ENCODE measurements around the gene TMPRSS11B.
"Not testable (repeated sequence)": the region's sequence is repeated elsewhere in the genome, so short reads cannot be mapped to it uniquely, and the experiment has no call there.

Gene TMPRSS11B

GRCh38 chr4:68218044-68218443, 27.4 kb downstream of the TMPRSS11B start:
- DNase-seq (ENCODE audit: low read depth in 2 of 2), result no peak

GRCh38 chr4:68216501-68216900, 29.0 kb downstream of the TMPRSS11B start:
- no peak for DNase-seq (ENCODE audit: low read depth in 2 of 2)

GRCh38 chr4:68209003-68209402, 36.5 kb downstream of the TMPRSS11B start:
- DNase-seq (ENCODE audit: low read depth in 2 of 2), result no peak

- DNase-seq (ENCODE audit: low read depth in 2 of 2), result not testable (repeated sequence)
Observed at GRCh38 chr4:68194305-68194704, 51.2 kb downstream of the TMPRSS11B start.

GRCh38 chr4:68193194-68193593, 52.3 kb downstream of the TMPRSS11B start:
- DNase-seq (ENCODE audit: low read depth in 2 of 2), result no peak

GRCh38 chr4:68187145-68187544, 58.3 kb downstream of the TMPRSS11B start:
- no peak for DNase-seq (ENCODE audit: low read depth in 2 of 2)

GRCh38 chr4:68184923-68185322, 60.6 kb downstream of the TMPRSS11B start:
- no peak for DNase-seq (ENCODE audit: low read depth in 2 of 2)

- no peak for DNase-seq (ENCODE audit: low read depth in 2 of 2)
Observed at GRCh38 chr4:68183417-68183816, 62.1 kb downstream of the TMPRSS11B start.

GRCh38 chr4:68182382-68182820, 63.1 kb downstream of the TMPRSS11B start:
- DNase-seq (ENCODE audit: low read depth in 2 of 2), result no peak

GRCh38 chr4:68180849-68181526, 64.5 kb downstream of the TMPRSS11B start:
- DNase-seq (ENCODE audit: low read depth in 2 of 2), result no peak

GRCh38 chr4:68176904-68177303, 68.6 kb downstream of the TMPRSS11B start:
- DNase-seq (ENCODE audit: low read depth in 2 of 2), result no peak

Data from stimulated activated CD4-positive, alpha-beta T cell treated with anti-CD3 and anti-CD28 coated beads, Interleukin-1b, Interleukin-23, amount 100 ng/mL, for 1 hour (primary cell).